Measurements from ENCODE around the gene SLC6A11. TPM values are rescaled to one million over a fixed set of nuclear protein-coding genes. Genes with fewer than 3 reads are reported as not detected.

SLC6A11 gene
- total and polyA plus RNA-seq, 2 of the 13 experiments (the other 11 are each of a cell fraction or from before 2014, with no cell fraction given), result 17.9 to 34.5 TPM

- TF ChIP-seq U2AF2 (IDR thresholded peaks at IDR 0.05; ENCODE audit: low read depth, low read length), result no peak
- TF ChIP-seq ZNF530 (CRISPR knock-in tag; IDR thresholded peaks at IDR 0.05; ENCODE audit: low read depth), result no peak
- no peak for TF ChIP-seq ZHX2 (IDR thresholded peaks at IDR 0.05; ENCODE audit: low read depth)
- TF ChIP-seq ZHX2 (CRISPR knock-in tag; IDR thresholded peaks at IDR 0.05; ENCODE audit: borderline replicate concordance), result no peak
- no peak for TF ChIP-seq ATF7-NPFF (CRISPR knock-in tag; IDR thresholded peaks at IDR 0.05; ENCODE audit: low read depth)
- no peak for TF ChIP-seq ATAD3A (CRISPR knock-in tag; IDR thresholded peaks at IDR 0.05)
- TF ChIP-seq ZNF670 (CRISPR knock-in tag; IDR thresholded peaks at IDR 0.05; ENCODE audit: borderline replicate concordance), result no peak
- TF ChIP-seq ZBTB3 (CRISPR knock-in tag; IDR thresholded peaks at IDR 0.05; ENCODE audit: borderline replicate concordance, low read depth), result 0 out of 2 replicates have a peak, but pooled peaks have one; percentile 14
- no peak for TF ChIP-seq ZNF264 (CRISPR knock-in tag; IDR thresholded peaks at IDR 0.05)
- no peak for TF ChIP-seq ZBTB21 (CRISPR knock-in tag; IDR thresholded peaks at IDR 0.05)
- no peak for TF ChIP-seq ZNF749 (CRISPR knock-in tag; IDR thresholded peaks at IDR 0.05; ENCODE audit: borderline replicate concordance)
- TF ChIP-seq MAX (IDR thresholded peaks at IDR 0.05), result peak; percentile 86
- TF ChIP-seq FOSL2 (CRISPR knock-in tag; IDR thresholded peaks at IDR 0.05), result peak; percentile 58
- peak; percentile 17; the same call in 1 of the 2 replicates for TF ChIP-seq TFDP1 (CRISPR knock-in tag; IDR thresholded peaks at IDR 0.05; ENCODE audit: borderline replicate concordance)
- TF ChIP-seq ZNF557 (CRISPR knock-in tag; IDR thresholded peaks at IDR 0.05), result no peak
These were observed 40.0 kb downstream of the SLC6A11 start (continued) for GRCh38 chr3:10855871-10856662.

Measured in HepG2 (cell line).